HG03457 (cell line): ENCODE results near the gene CSDE1.

Experiments
- ATAC-seq: cut with Tn5 transposase; IDR thresholded peaks from one replicate; pipeline ENCODE4 v1.9.1; 2021; ENCODE audit warnings: moderate number of reproducible peaks; ENCODE audit not compliant: unreplicated experiment

Gene CSDE1

DNA sequence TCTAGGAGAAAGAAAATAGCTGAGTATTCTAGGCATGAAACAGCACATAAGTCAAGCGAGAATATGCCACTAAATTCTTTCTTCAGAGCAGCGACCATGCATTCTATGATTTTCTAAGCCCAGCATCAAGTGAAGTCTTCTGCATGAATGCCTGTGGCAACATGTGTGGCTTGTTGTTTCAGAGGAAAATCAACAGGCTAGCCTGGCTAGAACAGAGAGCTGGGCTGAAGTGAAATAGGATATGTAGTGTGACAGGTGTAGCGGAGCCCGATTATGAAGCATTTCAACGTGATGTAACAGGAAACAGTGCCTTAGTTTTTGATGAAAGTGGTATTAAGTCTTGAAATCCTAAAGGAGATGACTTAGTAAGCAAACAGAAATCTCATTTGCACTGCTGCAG is 7.0 kb downstream of the CSDE1 start:
- no peak for ATAC-seq

GRCh38 chr1:114749835-114750234 is 7.9 kb downstream of the CSDE1 start:
- ATAC-seq: no peak

DNA sequence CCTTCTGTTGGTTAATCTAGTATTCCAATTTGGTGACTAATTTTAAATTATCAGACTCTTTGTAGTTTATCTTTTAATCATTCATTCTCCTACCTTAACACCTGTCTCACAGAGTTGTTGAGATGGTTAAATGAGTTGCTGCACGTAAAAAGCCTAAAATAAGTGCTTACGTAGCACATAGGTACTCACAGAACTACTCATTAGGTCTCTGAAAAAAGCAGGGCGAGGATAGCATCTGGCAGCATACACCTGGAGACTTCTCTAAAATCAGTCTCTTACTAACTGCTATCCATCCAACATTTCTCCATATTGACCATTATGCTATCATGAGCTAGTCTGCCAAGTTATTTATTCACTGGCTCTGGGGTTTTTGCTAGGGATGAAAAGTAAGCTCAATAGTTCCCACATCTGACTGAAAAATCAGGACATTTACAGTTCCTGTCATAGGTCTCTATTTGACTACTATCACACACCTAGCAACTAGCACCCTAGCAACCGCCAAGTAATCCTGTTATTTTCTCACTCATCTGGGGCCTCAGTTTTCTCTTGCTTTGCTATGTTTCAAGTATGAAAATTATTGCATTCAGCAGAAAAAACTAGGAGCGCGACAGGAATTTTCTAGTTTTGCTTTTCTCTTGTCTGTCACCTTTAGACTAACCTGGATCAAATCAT is 11.2 kb downstream of the CSDE1 start:
- ATAC-seq: no peak

DNA sequence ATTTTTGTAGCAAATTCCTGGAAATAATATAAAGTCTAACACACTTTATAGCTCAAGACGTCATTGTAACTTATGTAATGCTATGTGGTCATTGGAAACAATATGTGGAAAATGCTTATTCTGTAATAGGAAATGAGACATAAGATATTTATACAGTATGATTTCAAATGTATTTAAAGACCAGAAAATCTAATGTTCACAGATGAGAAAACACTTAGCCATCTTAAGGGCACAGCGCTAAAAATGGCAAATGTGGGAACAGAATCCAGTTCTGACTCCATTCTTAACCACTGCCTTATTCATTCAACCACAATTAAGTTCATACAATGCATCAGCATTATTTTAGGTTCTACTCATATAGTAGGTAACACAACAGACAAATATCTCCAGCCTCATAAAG is 12.5 kb downstream of the CSDE1 start:
- ATAC-seq: no peak

- ATAC-seq: no peak
These were observed 15.6 kb downstream of the CSDE1 start for GRCh38 chr1:114741963-114742746.

- ATAC-seq: no peak
These were observed 17.5 kb downstream of the CSDE1 start for GRCh38 chr1:114740331-114740730.

DNA sequence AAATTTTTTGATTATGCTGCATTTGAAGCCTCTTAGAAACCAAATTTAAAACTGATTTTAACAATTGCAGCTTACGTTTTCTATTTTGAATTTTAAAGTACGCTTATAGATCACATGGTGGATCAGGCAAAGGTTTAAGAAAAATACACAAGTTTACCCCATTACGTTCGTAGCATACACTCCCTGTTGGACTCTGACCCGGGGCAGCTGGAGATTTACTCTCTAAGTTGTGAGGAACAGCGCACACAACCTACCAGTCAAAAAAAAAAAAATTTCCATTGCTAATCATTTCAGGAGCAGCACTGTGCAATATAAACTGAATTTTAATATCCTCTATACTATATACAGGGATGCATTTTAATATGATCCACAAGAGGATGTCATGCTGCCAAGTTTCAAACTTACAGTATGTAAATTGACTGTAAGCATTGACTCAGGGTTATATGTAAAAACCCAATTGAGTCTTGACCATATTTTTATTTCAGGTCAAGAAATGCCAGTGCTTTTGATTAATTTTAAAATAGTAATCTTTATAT is 20.4 kb downstream of the CSDE1 start:
- no peak for ATAC-seq

DNA sequence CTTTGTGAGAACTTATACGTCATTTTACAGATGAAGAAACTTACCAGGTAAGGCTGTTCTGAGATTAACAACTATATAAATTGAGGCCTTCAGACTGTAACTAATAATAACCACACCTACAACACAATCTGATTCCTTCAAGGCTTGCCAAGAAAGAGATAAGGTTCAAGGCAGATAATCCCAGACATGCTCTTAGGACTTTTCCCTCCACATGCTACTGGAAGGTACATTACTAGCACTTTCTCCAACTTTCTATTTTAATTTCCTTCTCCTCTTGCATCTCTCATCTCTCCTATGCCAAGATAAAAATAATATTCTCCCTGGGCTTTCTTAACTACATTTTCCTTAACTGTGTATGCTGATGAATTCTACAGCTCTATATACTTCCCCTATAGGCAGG is 22.3 kb downstream of the CSDE1 start:
- no peak for ATAC-seq

DNA sequence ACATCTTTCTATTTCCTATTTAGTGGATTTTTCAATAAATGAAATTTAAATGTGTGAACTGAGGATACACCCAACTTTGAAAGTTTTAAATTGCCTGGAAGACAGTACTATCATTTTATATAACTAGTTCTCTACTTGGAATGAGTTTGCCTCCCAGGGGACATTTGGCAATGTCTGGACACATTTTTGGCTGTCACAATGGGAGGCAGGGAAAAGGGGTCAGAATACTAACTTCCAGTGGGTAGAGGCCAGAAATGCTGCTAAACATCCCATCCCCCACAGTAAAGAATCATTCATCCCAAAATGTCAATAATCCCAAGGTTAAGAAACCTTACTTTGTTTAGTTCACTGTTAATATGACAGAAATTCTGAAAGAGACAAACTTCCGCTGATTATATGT is 28.0 kb downstream of the CSDE1 start:
- no peak for ATAC-seq

GRCh38 chr1:114728553-114728952 is 29.2 kb downstream of the CSDE1 start:
- no peak for ATAC-seq

GRCh38 chr1:114725230-114725629 is 32.6 kb downstream of the CSDE1 start:
- no peak for ATAC-seq

DNA sequence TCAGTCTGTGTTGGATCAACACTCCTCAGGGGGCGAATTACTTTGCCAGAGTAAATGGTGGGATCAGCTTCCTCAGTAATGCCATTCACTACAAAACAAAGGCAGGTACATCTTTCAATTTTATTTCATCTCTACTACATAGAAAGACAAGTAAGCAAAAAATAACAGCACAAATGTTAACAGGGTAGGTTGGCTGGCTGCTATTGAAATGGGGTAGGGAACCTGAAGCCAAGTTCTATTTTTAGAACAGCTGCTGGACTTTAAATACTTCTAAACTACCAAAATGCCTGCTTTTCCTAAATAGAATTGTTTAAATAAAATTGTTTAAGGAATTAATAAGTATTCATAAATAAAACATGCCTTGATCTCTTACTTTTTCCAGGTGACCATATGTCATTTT is 33.9 kb downstream of the CSDE1 start:
- no peak for ATAC-seq

- ATAC-seq: no peak
These were observed 34.3 kb downstream of the CSDE1 start for GRCh38 chr1:114723457-114723856.

GRCh38 chr1:114720492-114720891 is 37.3 kb downstream of the CSDE1 start:
- ATAC-seq: no peak

- ATAC-seq: no peak
These were observed 38.4 kb downstream of the CSDE1 start for GRCh38 chr1:114719424-114719787.

DNA sequence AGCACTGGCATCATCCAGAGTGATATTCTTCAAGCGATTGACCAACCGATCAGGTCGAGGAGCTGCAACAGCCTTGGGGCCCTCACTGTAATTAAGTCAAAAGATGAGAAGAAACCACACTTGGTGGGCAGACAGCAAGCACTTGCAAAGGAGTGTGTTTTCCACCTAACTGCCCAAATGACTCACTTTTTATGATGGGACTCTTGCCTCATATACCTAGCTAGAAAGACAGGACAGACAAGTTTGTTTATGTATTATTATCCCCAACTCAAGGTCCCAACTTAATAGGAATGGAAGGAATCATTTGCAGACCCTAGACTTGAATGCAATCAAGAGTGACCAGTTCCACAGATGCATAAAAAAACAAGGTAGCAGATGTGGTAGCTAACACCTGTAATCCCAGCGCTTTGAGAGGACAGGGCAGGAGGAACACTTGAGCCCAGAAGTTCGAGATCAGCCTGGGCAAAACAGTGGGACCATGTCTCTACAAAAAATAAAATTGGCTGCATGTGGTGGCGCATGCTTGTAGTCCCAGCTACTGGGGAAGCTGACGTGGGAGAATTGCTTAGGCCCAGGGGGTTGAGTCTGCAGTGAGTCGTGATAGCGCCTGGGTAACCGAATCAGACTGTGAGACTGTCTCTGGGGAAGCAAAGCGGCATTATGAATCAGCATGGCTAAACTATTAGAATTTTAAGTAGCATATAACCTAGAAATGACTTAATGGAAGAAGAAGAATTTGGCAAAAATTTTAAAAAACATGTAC is 38.9 kb downstream of the CSDE1 start:
- no peak for ATAC-seq

DNA sequence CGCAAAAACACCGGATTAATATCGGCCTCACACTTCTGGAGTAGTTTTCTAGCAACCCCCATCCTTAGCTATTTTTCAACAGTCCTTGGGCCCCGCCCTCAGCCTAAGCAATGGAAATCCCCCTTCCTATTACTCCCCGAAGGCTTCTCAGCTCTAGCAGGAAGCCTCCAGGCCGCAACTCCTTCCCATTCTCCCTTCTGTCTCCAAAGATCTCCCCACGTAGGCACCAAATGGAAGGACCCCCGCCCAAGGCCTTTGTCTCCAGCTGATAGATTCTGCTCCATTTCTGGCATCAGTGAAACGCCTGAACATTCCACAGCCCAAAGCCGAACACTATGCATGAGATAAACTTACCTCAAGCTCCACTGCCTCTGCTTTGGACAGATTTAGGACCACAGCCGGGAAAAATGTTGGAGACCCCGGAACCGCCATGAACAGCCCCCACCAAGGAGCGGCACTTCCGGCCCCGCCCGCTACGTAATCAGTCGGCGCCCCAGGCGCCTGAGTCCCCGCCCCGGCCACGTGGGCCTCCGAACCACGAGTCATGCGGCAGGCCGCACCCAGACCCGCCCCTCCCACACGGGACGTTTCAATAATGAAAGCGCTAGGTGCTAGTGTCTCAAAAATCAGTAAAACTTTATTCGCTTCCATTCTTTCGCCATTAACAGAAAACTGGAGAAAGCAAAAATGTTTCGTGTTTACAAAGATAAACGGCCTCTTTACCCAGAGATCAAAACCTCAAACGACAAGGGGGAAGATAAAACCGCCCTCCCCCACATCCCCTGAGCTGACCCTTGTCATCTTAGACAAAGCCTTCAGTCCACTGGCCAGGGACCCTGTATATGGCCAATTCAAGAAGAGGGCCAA is 41.2 kb downstream of the CSDE1 start, which contains the start of gene NRAS:
Gene NRAS (minus strand): TSS at position 468 of the 867 bp plus-strand sequence. CDS start 611 bp downstream, outside the sequence.
- peak; percentile 90 for ATAC-seq

DNA sequence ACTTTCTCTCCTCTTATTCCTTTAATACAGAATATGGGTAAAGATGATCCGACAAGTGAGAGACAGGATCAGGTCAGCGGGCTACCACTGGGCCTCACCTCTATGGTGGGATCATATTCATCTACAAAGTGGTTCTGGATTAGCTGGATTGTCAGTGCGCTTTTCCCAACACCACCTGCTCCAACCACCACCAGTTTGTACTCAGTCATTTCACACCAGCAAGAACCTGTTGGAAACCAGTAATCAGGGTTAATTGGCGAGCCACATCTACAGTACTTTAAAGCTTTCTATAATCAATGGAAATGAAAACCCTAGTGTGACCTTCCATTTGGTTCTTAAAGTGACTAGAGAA is 41.9 kb downstream of the CSDE1 start:
- no peak for ATAC-seq

DNA sequence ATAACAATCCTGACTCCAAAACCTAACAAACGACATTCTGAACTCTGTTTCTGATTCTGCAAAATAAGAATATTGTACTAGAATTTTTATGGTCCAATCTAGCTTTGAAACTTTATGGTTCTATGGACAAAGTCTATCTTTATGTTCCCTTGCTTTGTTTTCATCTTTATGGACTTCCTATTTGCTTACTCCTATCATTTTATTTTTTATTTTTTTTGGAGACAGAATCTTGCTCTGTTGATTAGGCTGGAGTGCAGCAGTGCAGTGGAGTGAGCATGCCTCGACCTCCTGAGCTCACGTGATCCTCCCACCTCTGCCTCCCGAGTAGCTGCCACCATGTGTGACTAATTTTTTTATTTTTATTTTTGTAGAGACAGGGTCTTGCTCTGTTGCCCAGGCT is 44.8 kb downstream of the CSDE1 start:
- no peak for ATAC-seq

DNA sequence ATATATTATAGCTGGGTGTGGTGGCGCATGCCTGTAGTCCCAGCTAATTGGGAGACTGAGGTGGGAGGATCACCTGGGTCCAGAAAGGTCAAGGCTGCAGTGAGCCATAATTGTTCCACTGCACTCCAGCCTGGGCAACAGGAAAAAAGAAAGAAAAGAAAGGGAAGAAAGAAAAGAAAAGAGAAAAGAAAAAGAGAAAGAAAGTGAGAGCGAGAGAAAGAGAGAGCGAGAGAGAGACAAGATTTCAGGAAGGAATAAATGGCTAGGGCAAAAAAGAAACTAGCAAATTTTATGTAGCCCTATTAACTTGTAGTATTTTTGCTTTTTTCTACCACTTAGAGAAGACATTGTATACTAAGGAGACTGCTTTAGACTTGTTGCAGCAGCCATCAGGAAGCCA is 47.4 kb downstream of the CSDE1 start:
- no peak for ATAC-seq

- ATAC-seq: no peak
These were observed 50.2 kb downstream of the CSDE1 start for GRCh38 chr1:114707604-114708003.
